HEK293 (cell line): Measurements from ENCODE around the gene CA5A.

Experiments
- CTCF ChIA-PET: fragments of 350-600 bp; formaldehyde crosslinking; extraction: SDS; loops from one replicate; lab custom pipeline; 2021; ENCODE audit warnings: antibody characterized with exemption; lab: Yijun Ruan, JAX
- POLR2A ChIA-PET: fragments of 300-600 bp; formaldehyde crosslinking; extraction: SDS; loops from one replicate; lab custom pipeline; 2020; ENCODE audit warnings: antibody characterized with exemption, inconsistent platforms; lab: Yijun Ruan, JAX
- H3K27ac ChIP-seq: fragments of 200-500 bp; sonication (Bioruptor generic); 2 replicates; pipeline ENCODE4 v1.5.1; 2014; ENCODE audit warnings: low read depth, low read length, control low read depth, inconsistent platforms; ENCODE audit errors: extremely low read depth
- H3K36me3 ChIP-seq, 2 experiments: fragments of 200-500 bp in 1 of 2; sonication (Bioruptor generic) in 1 of 2; 1 replicate in 1 of 2; 2 replicates in 1 of 2; pipeline ENCODE4 v1.5.1; 2014 to 2017; ENCODE audit warnings: inconsistent platforms in 2 of 2, low read length in 2 of 2; ENCODE audit not compliant: control insufficient read depth in 2 of 2, insufficient read depth in 1 of 2
- H3K4me1 ChIP-seq: fragments of 200-500 bp; sonication (Bioruptor generic); 2 replicates; pipeline ENCODE4 v1.5.1; 2014; ENCODE audit warnings: mild to moderate bottlenecking, low read length, inconsistent platforms; ENCODE audit not compliant: control insufficient read depth, insufficient read depth
- H3K4me3 ChIP-seq: 2 replicates; pipeline ENCODE4 v1.5.1; 2011; ENCODE audit warnings: low read depth, mild to moderate bottlenecking, control low read depth, low read length, moderate library complexity
- H3K9me3 ChIP-seq: fragments of 200-500 bp; sonication (Bioruptor generic); 2 replicates; pipeline ENCODE4 v1.5.1; 2014; ENCODE audit warnings: low read depth, low read length, inconsistent platforms; ENCODE audit not compliant: control insufficient read depth, insufficient read depth
- FEZF1 ChIP-seq: fragments of 450-650 bp; formaldehyde crosslinking; IDR thresholded peaks from 2 replicates; pipeline ENCODE4 v1.5.1; 2016; ENCODE audit warnings: missing biosample characterization, missing genetic modification characterization
- GLIS2 ChIP-seq: fragments of 450-650 bp; formaldehyde crosslinking; IDR thresholded peaks from 2 replicates; pipeline ENCODE4 v1.5.1; 2016; ENCODE audit warnings: missing biosample characterization, missing genetic modification characterization
- SETDB1 ChIP-seq: IDR thresholded peaks from one replicate; pipeline ENCODE4 v1.6.1; 2017; ENCODE audit warnings: mild to moderate bottlenecking, low read length, moderate library complexity, mixed read lengths; ENCODE audit not compliant: insufficient read length
- ZBTB8A ChIP-seq: fragments of 450-650 bp; formaldehyde crosslinking; IDR thresholded peaks from 2 replicates; pipeline ENCODE4 v1.5.1; 2016; ENCODE audit warnings: missing biosample characterization, missing genetic modification characterization
- ZFHX2 ChIP-seq: fragments of 450-650 bp; formaldehyde crosslinking; conservative IDR thresholded peaks from 2 replicates; pipeline ENCODE4 v1.5.1; 2016; ENCODE audit warnings: missing biosample characterization, missing genetic modification characterization
- ZFP69B ChIP-seq: fragments of 450-650 bp; formaldehyde crosslinking; IDR thresholded peaks from 2 replicates; pipeline ENCODE4 v1.5.1; 2016; ENCODE audit warnings: missing biosample characterization, missing genetic modification characterization
- ZNF140 ChIP-seq: fragments of 450-650 bp; formaldehyde crosslinking; IDR thresholded peaks from 2 replicates; pipeline ENCODE4 v1.5.1; 2016; ENCODE audit warnings: missing biosample characterization, missing genetic modification characterization
- ZNF692 ChIP-seq: fragments of 450-650 bp; formaldehyde crosslinking; IDR thresholded peaks from 2 replicates; pipeline ENCODE4 v1.5.1; 2016; ENCODE audit warnings: missing biosample characterization, missing genetic modification characterization
- TF ChIP-seq, protein P1 (sequence below): fragments of 450-650 bp; formaldehyde crosslinking; IDR thresholded peaks from 2 replicates; pipeline ENCODE4 v1.5.1; 2016; ENCODE audit warnings: missing biosample characterization, missing genetic modification characterization
- TF ChIP-seq, protein P2 (sequence below): fragments of 450-650 bp; formaldehyde crosslinking; IDR thresholded peaks from 2 replicates; pipeline ENCODE4 v1.5.1; 2016; ENCODE audit warnings: missing biosample characterization, missing genetic modification characterization
- TF ChIP-seq, protein P3 (sequence below): fragments of 450-650 bp; formaldehyde crosslinking; IDR thresholded peaks from 2 replicates; pipeline ENCODE4 v1.5.1; 2016; ENCODE audit warnings: missing biosample characterization, missing genetic modification characterization, borderline replicate concordance
- TF ChIP-seq, protein P4 (sequence below): fragments of 450-650 bp; formaldehyde crosslinking; IDR thresholded peaks from 2 replicates; pipeline ENCODE4 v1.5.1; 2016; ENCODE audit warnings: missing biosample characterization, missing genetic modification characterization
- TF ChIP-seq, protein P5 (sequence below): sonication (generic); formaldehyde crosslinking; IDR thresholded peaks from 2 replicates; pipeline ENCODE4 v1.8.1; 2022; ENCODE audit warnings: mild to moderate bottlenecking, moderate library complexity, missing genetic modification reagents

CA5A gene

GRCh38 chr16:87854907-87855683 lies 81.2 kb downstream of the CA5A start:
- ChIA-PET CTCF (interaction anchor here (0.6 to 1.1 kb wide), 2 partner anchors 16 to 48 kb away, joined by 3 to 5 read pairs; no protein-coding TSS in a partner anchor), POLR2A (interaction anchor here (1.2 kb wide), 1 partner anchor 14 kb away, joined by 4 read pairs; the partner anchor contains the start of gene SLC7A5)
- Histone ChIP-seq H3K4me3 (no peak overlapping the region), H3K27ac (no peak overlapping the region; the same call in 1 of the 2 replicates), H3K9me3 (no peaks in the 10 kb centered on the region), H3K36me3 (peaks cover 0 to 13% of the 10 kb centered on the region in 2 experiments; a peak in 1 of 3 replicates), H3K4me1 (peaks cover 8% of the 10 kb centered on the region)
- TF ChIP-seq FEZF1 (tag by site-specific recombination), result no peak
- peak; percentile 81 for TF ChIP-seq ZNF692 (tag by site-specific recombination)
- TF ChIP-seq GLIS2 (tag by site-specific recombination), result 0 out of 2 replicates have a peak, but pooled peaks have one; percentile 19
- TF ChIP-seq, protein P1, sequence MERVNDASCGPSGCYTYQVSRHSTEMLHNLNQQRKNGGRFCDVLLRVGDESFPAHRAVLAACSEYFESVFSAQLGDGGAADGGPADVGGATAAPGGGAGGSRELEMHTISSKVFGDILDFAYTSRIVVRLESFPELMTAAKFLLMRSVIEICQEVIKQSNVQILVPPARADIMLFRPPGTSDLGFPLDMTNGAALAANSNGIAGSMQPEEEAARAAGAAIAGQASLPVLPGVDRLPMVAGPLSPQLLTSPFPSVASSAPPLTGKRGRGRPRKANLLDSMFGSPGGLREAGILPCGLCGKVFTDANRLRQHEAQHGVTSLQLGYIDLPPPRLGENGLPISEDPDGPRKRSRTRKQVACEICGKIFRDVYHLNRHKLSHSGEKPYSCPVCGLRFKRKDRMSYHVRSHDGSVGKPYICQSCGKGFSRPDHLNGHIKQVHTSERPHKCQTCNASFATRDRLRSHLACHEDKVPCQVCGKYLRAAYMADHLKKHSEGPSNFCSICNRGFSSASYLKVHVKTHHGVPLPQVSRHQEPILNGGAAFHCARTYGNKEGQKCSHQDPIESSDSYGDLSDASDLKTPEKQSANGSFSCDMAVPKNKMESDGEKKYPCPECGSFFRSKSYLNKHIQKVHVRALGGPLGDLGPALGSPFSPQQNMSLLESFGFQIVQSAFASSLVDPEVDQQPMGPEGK (tag by site-specific recombination), result peak; percentile 37; the same call in 1 of the 2 replicates
- TF ChIP-seq, protein P2, sequence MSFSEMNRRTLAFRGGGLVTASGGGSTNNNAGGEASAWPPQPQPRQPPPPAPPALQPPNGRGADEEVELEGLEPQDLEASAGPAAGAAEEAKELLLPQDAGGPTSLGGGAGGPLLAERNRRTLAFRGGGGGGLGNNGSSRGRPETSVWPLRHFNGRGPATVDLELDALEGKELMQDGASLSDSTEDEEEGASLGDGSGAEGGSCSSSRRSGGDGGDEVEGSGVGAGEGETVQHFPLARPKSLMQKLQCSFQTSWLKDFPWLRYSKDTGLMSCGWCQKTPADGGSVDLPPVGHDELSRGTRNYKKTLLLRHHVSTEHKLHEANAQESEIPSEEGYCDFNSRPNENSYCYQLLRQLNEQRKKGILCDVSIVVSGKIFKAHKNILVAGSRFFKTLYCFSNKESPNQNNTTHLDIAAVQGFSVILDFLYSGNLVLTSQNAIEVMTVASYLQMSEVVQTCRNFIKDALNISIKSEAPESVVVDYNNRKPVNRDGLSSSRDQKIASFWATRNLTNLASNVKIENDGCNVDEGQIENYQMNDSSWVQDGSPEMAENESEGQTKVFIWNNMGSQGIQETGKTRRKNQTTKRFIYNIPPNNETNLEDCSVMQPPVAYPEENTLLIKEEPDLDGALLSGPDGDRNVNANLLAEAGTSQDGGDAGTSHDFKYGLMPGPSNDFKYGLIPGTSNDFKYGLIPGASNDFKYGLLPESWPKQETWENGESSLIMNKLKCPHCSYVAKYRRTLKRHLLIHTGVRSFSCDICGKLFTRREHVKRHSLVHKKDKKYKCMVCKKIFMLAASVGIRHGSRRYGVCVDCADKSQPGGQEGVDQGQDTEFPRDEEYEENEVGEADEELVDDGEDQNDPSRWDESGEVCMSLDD, result 0 out of 2 replicates have a peak, but pooled peaks have one; percentile 16
- peak; percentile 72; the same call in 1 of the 2 replicates for TF ChIP-seq ZFP69B (tag by site-specific recombination)

GRCh38 chr16:87854053-87854906 lies 82.0 kb downstream of the CA5A start:
- ChIA-PET POLR2A (interaction anchor here (1.0 to 1.7 kb wide), 6 partner anchors 11 to 88 kb away, joined by 4 to 13 read pairs (median 4); partner anchors contain the start of genes KLHDC4 and SLC7A5), CTCF (interaction anchor here (1.1 to 1.8 kb wide), 4 partner anchors 17 to 76 kb away, joined by 5 to 21 read pairs (median 6); no protein-coding TSS in a partner anchor)
- Histone ChIP-seq H3K36me3 (peaks cover 0 to 22% of the 10 kb centered on the region in 2 experiments; a peak in 1 of 3 replicates), H3K4me1 (peaks cover 8% of the 10 kb centered on the region), H3K4me3 (peak overlapping the region; percentile 9), H3K27ac (no peak overlapping the region; the same call in 1 of the 2 replicates), H3K9me3 (no peaks in the 10 kb centered on the region)
- TF ChIP-seq, protein P3, sequence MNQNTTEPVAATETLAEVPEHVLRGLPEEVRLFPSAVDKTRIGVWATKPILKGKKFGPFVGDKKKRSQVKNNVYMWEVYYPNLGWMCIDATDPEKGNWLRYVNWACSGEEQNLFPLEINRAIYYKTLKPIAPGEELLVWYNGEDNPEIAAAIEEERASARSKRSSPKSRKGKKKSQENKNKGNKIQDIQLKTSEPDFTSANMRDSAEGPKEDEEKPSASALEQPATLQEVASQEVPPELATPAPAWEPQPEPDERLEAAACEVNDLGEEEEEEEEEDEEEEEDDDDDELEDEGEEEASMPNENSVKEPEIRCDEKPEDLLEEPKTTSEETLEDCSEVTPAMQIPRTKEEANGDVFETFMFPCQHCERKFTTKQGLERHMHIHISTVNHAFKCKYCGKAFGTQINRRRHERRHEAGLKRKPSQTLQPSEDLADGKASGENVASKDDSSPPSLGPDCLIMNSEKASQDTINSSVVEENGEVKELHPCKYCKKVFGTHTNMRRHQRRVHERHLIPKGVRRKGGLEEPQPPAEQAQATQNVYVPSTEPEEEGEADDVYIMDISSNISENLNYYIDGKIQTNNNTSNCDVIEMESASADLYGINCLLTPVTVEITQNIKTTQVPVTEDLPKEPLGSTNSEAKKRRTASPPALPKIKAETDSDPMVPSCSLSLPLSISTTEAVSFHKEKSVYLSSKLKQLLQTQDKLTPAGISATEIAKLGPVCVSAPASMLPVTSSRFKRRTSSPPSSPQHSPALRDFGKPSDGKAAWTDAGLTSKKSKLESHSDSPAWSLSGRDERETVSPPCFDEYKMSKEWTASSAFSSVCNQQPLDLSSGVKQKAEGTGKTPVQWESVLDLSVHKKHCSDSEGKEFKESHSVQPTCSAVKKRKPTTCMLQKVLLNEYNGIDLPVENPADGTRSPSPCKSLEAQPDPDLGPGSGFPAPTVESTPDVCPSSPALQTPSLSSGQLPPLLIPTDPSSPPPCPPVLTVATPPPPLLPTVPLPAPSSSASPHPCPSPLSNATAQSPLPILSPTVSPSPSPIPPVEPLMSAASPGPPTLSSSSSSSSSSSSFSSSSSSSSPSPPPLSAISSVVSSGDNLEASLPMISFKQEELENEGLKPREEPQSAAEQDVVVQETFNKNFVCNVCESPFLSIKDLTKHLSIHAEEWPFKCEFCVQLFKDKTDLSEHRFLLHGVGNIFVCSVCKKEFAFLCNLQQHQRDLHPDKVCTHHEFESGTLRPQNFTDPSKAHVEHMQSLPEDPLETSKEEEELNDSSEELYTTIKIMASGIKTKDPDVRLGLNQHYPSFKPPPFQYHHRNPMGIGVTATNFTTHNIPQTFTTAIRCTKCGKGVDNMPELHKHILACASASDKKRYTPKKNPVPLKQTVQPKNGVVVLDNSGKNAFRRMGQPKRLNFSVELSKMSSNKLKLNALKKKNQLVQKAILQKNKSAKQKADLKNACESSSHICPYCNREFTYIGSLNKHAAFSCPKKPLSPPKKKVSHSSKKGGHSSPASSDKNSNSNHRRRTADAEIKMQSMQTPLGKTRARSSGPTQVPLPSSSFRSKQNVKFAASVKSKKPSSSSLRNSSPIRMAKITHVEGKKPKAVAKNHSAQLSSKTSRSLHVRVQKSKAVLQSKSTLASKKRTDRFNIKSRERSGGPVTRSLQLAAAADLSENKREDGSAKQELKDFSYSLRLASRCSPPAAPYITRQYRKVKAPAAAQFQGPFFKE (tag by site-specific recombination), result 0 out of 2 replicates have a peak, but pooled peaks have one; percentile 40
- TF ChIP-seq ZNF140, result no peak
- TF ChIP-seq SETDB1, result no peak
- TF ChIP-seq, protein P4, sequence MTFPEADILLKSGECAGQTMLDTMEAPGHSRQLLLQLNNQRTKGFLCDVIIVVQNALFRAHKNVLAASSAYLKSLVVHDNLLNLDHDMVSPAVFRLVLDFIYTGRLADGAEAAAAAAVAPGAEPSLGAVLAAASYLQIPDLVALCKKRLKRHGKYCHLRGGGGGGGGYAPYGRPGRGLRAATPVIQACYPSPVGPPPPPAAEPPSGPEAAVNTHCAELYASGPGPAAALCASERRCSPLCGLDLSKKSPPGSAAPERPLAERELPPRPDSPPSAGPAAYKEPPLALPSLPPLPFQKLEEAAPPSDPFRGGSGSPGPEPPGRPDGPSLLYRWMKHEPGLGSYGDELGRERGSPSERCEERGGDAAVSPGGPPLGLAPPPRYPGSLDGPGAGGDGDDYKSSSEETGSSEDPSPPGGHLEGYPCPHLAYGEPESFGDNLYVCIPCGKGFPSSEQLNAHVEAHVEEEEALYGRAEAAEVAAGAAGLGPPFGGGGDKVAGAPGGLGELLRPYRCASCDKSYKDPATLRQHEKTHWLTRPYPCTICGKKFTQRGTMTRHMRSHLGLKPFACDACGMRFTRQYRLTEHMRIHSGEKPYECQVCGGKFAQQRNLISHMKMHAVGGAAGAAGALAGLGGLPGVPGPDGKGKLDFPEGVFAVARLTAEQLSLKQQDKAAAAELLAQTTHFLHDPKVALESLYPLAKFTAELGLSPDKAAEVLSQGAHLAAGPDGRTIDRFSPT (tag by site-specific recombination), result no peak
- TF ChIP-seq, protein P5, sequence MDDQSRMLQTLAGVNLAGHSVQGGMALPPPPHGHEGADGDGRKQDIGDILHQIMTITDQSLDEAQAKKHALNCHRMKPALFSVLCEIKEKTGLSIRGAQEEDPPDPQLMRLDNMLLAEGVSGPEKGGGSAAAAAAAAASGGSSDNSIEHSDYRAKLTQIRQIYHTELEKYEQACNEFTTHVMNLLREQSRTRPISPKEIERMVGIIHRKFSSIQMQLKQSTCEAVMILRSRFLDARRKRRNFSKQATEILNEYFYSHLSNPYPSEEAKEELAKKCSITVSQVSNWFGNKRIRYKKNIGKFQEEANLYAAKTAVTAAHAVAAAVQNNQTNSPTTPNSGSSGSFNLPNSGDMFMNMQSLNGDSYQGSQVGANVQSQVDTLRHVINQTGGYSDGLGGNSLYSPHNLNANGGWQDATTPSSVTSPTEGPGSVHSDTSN (CRISPR knock-in tag), result no peak
- peak; percentile 68 for TF ChIP-seq ZFHX2
- no peak for TF ChIP-seq ZBTB8A
